ENCODE results near the gene SLC36A1.

GRCh38 chr5:151490627-151491026 lies 43.2 kb downstream of the SLC36A1 start:
- TF ChIP-seq EZH2phosphoT487 (IDR thresholded peaks at IDR 0.05; ENCODE audit: low read depth, severe bottlenecking, unreplicated experiment) (no peak), CTCF (IDR thresholded peaks at IDR 0.05; ENCODE audit: poor library complexity) (no peak), EZH2 (IDR thresholded peaks at IDR 0.05; ENCODE audit: borderline replicate concordance) (no peak)
